ENCODE measurements around the gene SUMO1.

Gene SUMO1

DNA sequence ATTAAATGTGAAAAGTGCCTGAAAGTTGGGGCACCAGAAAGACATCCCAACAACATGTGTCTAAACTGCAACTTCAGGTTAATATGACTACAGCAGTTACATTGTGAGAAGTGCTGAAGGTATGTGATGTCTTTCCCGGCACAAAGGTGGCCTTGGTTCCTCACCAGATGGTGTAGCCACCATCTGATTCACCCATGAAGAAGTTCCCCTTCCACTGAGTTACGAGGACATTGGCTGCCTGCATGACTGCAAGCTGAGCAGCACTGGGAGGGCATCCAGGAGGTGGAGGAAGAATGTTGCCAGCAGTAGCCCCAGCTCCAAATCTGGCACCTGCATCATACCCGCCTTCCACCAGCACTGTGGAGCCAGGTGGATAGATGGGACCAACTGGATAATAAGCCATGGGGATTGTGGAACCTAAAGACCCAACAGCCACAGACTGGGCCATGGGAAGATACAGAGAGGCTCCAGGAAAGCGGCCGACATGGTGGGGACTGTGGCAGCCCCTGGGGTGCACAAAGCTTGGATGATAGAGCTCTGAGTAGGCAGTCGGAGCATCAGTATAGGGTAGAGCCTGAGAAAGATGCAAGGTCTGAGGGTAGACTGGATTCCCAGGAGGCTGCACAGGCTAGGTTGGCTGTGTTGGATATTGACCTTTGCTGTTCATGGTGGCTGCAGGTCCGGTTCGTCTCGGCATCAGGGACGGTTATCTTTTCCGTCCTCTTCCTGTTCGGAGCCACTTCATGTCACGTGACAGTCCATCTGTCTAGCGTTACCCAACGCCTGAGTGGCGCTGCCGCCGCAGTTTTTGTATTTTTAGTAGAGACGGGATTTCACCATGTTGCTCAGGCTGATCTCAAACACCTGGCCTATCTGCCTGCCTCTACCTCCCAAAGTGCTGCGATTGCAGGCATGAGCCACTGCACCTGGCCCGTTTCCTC is 36.9 kb downstream of the SUMO1 start:
- DNase-seq (ENCODE audit: low read depth): no peak

DNA sequence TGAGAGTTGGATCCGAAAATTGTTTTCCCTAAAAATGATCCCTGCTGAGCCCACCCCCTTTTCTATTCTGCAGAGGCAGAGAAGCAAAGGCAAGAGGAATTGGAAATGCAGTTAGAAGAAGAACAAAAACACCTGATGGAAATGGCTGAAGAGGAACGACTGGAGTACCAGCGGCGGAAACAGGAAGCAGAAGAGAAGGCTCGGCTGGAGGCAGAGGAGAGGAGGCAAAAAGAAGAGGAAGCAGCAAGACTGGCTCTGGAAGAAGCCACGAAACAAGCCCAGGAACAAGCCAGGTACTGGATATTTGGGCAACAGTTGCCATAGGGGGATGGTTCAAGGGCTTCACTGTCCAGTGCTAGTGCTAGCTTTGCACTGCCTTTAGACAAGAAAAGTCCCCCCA is 41.7 kb downstream of the SUMO1 start:
- DNase-seq (ENCODE audit: low read depth): no peak

DNA sequence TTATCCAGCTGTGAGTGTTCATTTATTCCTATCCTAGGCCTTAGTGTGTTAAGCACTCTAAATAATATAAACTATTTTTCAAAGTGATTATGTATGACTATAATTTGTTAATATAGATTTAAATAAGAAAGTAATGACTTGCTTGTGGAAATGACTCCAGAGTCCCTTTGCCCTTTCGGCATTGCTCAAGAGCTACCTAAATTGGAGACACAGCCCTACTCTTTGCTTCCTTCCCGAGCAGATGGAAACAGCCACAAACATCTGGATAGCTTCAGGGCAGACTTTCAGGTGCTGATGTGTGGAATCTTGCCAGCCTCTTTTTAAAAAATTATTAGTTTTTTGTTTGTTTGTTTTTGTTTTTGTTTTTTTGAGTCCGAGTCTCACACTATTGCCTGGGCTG is 44.0 kb downstream of the SUMO1 start:
- DNase-seq (ENCODE audit: low read depth): no peak

DNA sequence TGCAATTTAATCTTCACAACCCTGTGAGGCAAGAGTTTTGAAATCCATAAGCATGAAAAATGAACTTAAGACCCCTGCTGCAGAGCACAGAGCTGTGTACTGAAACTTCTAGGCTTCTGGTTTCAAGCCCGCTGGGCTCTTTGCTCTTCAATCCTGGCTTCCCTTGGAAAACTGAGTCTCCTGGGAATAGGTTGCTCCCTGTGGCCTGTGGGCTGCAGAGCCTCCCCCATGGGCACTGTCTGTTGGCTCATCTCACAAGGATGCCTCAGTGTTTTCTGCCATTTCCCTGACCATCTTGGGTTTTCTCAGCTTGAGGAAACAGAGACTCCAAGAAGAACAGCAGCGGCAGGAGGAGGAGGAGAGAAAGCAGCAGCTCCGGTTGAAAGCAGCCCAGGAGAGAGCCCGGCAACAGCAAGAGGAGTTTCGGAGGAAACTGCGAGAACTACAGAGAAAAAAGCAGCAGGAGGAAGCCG is 44.5 kb downstream of the SUMO1 start:
- DNase-seq (ENCODE audit: low read depth): no peak

DNA sequence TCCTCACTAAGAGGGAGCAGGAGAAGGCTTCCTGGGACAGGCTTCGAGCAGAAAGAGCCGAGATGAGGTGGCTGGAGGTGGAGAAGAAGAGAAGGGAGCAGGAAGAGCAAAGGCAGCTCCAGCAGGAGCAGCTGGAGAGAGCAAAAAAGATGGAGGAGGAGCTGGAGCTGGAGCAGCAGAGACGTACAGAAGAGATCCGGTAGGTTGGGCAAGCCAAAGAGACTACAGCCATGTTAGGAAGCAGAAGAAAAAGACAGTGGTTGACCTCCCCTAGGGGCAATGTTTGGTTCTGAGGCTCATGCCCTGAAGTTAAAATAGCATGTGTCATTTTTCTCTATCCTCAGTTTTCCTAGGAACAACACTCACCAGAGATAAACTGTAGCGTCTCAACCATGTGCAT is 45.1 kb downstream of the SUMO1 start:
- DNase-seq (ENCODE audit: low read depth): no peak

DNA sequence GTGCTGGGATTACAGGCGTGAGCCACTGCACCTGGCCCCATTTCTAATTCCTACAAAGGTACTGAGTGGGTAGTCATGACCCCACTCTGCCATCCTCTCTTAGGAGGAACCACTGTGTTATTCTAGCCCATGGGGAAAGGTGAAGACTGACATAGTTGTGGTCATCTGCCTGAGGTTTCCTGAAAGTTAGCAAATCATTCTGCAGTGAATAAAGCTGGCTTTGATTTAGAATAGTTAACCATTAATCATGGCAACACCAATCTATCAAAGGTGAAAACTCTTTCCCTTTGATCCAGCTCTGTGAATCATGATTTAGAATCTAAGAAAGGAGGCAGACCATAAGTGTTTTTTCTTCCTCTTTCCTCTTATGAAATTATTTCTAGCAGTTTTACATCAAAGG is 50.8 kb downstream of the SUMO1 start:
- no peak for DNase-seq (ENCODE audit: low read depth)

- DNase-seq (ENCODE audit: low read depth): no peak
These were observed 51.7 kb downstream of the SUMO1 start for GRCh38 chr2:202186641-202187202.

DNA sequence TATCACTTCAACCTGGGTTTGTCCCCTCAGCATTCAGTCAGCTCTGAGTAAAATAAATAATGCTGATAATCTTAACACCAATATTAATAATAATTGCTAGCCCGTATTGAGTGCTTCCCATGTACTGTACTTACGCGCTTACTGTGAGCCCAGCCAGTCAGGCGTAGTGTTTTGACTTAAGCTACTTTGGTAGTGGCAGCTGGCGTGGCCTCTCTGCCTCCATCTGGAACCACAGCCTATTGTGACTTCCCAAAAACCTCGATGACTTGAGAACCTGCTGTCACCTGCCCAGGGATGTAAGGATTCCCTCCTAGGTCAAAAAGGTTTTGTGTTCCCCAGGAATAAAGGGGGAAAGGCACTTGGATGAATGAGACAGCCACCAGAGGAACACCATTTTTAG is 53.2 kb downstream of the SUMO1 start:
- DNase-seq (ENCODE audit: low read depth): no peak

GRCh38 chr2:202184557-202184956 is 53.8 kb downstream of the SUMO1 start:
- no peak for DNase-seq (ENCODE audit: low read depth)

- DNase-seq (ENCODE audit: low read depth): peak; percentile 23
These were observed 59.9 kb downstream of the SUMO1 start for GRCh38 chr2:202178346-202178958.

- DNase-seq (ENCODE audit: low read depth): no peak
These were observed 65.8 kb downstream of the SUMO1 start for GRCh38 chr2:202172439-202173211.

GRCh38 chr2:202171241-202171825 is 67.1 kb downstream of the SUMO1 start:
- DNase-seq (ENCODE audit: low read depth): no peak

GRCh38 chr2:202169832-202170424 is 68.5 kb downstream of the SUMO1 start:
- no peak for DNase-seq (ENCODE audit: low read depth)

GRCh38 chr2:202169131-202169530 is 69.3 kb downstream of the SUMO1 start:
- DNase-seq (ENCODE audit: low read depth): no peak

- DNase-seq (ENCODE audit: low read depth): no peak
These were observed 72.5 kb downstream of the SUMO1 start for GRCh38 chr2:202165945-202166344.

DNA sequence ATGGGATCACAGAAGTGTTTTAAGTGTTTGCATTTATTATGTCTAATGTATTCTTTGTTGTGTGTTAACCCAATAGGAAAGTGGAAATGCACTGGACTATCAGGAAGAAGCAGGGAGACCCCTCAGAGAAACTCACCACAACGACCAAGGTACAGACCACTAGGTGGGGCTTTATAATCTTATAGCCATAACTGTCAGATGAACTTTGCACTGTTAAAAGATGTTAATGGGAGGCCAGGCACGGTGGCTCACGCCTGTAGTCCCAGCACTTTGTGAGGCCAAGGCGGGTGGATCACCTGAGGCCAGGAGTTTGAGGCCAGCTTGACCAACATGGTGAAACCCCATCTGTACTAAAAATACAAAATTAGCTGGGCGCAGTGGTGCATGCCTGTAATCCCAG is 73.2 kb downstream of the SUMO1 start:
- DNase-seq (ENCODE audit: low read depth): no peak

- no peak for DNase-seq (ENCODE audit: low read depth)
These were observed 74.0 kb downstream of the SUMO1 start for GRCh38 chr2:202164411-202164810.

DNA sequence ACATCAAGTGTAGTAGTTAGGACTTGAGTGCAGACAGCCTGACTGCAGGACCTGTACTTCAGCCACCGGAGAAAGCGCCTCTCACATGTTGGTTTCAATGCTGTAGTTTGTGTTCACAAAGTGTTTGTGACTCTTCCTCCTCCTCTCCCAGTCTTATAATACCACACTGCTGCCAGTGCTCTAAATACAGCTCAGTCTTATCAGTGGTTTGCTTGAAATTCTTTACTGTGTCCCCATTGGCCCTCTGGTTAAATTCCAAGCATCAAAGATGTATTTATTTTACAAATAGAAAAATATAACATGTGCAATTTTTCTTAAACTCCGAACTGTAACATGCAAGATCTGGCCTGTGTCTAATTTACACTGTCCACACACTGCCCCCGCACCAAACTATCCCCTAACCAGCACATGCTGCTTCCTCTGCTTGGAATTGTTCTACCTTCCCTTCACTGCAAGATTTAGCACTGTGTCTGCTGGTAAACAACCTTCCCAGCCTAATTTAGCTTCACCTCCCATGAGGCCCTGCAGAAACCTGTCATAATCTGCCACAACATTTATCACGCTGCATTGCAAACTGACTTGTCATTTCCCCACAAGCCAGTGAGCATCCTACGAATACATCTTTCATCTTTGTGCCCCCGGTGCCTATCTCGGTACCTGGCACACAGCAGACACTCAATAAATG is 77.1 kb downstream of the SUMO1 start:
- no peak for DNase-seq (ENCODE audit: low read depth)

DNA sequence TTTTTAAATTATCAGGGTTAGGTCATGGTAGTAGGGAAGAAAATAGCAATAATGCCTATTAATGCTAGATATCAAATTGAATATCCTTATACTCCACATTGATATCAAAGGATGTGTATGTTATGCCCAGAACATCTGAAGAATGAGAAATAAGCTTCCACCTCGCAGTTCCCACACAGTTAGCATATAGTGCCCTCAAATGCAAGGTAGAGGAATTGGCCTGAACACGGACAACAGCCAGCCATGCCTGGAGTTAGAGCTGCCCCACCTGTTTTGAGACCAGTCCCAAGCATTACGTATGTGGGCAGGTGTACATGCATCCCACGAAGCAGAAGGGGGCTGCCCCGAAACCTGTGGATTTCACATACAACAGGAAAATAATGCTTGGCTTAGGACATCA is 79.6 kb downstream of the SUMO1 start:
- DNase-seq (ENCODE audit: low read depth): no peak

GRCh38 chr2:202157211-202157990 is 81.0 kb downstream of the SUMO1 start:
- DNase-seq (ENCODE audit: low read depth): no peak
